Activated naive CD8-positive, alpha-beta T cell treated with anti-CD3 and anti-CD28 coated beads, Interleukin-2, amount 50 U/mL, for 16 hours (primary cell): Measurements from ENCODE around the gene BIN1.
"Not testable (repeated sequence)": the region's sequence is repeated elsewhere in the genome, so short reads cannot be mapped to it uniquely, and the experiment has no call there.

Experiments
- DNase-seq: peaks from one replicate; pipeline ENCODE4 v3.0.0-alpha.2; 2020; ENCODE audit warnings: low read depth, low spot score

The BIN1 gene

DNA sequence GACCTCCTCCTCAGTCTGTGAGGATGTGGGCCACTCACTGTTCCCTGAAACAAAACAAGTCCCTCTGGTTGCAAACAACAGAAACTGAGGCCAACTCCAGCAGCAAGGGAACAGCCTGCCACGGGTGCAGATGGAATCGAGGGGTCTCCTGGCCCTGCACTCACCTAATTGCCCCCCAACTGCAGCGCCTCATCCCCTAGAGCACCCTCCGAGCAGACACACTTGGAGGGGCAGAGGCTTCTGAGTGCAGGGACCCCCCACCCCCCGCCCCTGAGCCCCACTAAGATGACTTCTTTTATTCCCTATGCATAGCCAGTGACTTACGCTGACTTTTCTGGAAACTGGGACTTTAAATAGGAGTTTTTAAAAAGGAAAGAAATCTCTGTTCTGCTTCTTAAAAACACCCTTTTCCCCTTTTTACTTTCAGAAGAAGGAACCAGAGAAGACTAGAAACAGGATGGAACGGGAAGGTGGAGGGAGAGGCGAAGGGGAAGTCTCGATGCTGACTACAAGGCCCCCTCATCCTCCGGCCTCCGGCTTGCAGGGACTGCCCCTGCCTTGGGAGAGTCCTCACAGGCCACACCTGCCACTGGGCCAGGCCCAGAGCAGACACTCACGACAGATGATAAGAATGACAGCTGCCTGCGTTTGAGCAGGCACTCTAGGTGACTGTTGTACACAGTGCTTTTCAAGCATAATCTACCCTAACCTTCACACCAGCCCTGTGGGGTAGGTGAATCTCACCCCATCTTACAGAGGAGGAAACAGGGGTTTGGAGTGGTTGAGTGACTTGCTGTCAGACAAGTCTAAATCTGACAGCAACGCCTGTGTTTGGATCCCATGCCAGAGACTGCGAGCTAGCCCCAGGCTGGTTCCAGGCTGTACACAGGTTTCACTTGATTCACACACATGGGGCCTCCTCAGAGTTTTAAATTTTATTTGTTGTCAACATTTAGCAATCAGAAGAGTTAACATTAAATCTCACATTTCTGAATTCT lies 28.2 kb upstream of the BIN1 start:
- no peak for DNase-seq

DNA sequence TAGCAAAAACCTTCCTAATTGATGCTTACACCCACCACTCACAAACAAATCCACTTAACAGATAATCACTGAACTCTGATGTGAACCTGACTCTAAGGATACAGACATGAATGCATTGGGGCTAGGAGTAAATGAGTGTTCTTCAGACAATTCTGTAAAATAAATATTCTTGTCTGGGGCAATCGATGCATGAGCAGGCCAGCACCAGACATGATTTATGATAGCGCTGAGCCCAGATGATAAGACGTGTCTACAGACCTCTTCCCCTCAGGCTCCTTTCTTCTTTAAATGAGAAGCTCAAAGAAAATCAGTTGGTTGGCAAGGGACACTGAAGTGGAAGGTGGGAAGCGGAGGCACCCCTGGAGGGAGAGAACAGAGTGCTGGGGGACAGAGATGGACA lies 27.3 kb upstream of the BIN1 start:
- no peak for DNase-seq

DNA sequence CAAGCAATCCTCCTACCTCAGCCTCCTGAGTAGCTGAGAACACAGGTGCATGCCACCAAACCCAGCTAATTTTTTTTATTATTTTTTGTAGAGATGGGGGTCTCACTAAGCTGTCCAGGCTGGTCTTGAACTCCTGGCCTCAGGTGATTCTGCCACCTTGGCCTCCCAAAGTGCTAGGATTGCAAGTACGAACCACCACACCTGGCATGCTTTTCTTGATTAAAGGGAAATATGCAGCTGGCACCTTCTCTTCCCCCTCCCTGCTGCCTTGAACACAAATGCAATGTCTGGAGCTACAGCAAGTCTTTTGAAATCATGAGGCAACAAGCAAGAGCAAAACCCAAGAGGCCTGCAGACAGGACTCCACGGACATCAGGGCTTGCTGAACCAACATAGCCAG lies 26.8 kb upstream of the BIN1 start:
- no peak for DNase-seq

DNA sequence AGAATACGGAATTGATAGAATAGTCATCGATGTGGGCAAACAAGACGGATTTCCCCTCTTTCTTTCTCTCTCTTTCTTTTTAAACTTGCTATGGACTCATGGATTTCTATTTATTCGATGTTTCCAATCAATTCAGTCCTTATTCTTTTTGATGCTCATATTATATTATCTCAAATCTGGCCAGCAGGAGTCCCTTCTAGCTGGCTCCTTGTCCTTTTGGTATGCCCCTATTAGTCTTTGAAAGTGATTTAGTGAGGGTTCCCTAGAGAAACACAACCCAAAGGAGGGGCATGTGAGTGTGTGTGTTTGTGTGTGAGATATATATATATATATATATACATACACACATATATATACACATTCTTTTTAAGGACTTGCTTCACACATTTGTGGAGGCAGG lies 23.5 kb upstream of the BIN1 start:
- no peak for DNase-seq

DNA sequence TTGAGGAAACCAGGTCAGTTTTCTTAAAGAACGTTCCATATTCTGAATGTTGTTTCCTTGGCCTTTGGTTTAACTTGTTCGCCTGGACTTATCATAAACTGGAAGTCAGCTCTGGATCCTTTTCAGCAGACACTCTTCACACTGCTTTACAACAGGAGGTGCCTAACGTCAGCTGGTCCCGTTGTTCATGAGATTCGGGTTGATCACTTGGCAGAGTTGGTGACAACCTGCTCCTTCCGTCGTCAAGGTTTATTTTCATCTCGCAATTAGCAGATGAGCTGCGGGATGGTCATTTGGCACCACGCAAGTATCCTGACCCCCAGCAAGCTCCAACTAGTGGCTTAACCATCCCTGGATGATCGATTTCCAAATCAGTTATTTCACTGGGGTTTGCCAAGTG lies 23.0 kb upstream of the BIN1 start:
- no peak for DNase-seq

DNA sequence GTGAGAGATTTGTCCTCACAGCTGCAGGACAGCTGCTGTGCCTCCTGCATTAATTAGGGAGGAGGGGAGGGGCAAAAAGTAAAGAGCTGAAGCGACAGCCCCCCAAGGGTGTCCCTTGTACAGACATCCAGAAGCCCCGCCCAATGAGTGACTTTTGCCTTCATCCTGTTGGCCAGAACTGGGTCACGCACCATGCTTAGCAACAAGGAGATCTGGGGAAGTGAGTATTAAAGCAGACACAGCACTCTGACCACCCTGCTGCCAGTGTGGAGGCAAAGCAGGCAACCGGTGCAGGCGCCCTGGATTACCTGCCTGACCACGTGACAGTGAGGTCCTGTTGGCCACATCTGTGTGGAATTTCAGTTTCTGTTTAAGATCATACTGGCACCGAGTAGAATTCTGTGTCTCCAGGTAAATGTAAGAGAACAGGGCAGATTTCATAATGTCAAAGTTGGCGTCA lies 21.5 kb upstream of the BIN1 start:
- no peak for DNase-seq

DNA sequence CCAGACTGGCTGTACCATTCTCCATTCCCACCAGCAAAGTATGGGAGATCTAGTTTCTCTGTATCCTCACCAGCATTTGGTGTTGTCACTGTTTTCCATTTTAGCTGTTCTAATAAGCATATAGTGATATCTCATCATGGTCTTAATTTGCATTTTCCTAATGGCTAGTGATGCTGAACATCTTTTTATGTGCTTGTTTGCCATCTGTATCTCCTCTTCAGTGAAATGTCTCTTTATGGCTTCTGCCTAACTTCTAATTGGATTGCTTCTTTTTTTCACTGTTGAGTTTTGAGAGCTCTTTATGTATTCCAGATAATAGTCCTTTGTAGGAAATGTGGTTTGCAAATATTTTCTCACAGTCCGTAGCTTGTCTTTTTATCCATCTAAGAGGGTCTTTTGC lies 18.9 kb upstream of the BIN1 start:
- DNase-seq, result no peak

DNA sequence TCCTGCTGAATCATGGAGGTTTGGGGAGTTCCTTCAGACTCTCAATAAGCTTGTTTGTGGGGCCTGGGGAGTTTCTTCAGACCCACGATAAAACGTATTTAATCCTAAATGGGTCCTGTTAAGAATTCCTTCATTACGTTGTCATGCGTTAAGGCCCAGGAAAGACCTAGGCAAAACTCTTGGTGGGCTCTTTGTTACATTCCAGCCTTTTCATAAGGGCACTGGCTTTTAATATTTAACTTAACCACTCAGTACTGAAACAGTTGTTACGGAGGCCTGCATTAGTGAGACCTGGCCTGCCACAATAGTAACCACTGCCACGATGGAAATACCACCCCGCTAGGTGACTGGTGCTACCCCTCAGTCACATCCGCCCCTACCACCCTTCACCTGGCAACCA lies 17.5 kb upstream of the BIN1 start:
- no peak for DNase-seq

DNA sequence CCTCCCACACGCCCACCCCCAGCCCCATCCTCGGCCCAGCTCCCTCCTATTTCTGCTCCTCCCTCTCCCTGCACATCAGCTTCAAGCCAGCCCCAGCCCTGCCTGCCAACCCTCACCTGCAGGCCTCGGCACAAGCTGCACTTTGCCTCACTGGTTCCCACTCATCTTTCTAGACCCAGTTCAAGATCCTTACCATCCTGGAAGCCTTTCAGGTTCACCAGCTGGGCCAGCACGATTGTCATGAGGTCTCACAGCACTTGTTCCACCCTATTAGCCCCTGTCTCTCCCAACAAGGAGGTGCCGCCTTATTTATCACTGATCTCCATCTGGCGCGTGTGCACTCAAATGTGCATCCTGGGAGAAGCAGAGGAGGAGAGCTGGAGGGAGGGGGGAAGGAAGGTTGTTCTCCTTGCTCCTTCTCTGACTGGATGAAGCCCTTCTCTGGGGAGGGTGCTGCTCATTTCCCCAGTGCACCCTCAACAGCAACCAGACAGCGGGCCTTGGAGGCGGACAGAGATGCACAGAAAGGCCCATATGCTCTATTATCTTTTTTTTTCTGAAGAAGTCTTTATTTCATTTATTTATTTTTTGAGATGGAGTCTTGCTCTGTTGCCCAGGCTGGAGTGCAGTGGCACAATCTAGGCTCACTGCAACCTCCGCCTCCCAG lies 15.5 kb upstream of the BIN1 start:
- no peak for DNase-seq

DNA sequence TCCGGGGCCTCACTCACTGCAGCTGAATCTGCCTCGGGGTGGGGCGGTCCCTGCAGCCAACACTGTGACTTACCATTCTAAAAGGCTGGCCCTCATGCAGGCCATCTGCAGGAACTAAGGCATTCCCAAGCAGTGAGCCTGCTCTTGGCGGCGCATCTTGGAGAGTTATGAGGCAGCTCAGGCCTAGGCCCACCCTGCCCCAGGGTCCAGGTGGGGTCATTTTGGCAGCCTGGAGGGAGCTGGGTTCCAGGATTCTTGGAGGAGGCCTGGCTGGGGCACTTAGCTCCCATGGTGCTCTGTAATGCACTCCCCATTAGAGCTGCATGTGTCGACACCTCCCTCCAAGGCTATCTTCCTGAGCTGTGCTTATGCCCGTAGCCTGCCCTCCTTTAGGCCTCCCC lies 14.8 kb upstream of the BIN1 start:
- no peak for DNase-seq

DNA sequence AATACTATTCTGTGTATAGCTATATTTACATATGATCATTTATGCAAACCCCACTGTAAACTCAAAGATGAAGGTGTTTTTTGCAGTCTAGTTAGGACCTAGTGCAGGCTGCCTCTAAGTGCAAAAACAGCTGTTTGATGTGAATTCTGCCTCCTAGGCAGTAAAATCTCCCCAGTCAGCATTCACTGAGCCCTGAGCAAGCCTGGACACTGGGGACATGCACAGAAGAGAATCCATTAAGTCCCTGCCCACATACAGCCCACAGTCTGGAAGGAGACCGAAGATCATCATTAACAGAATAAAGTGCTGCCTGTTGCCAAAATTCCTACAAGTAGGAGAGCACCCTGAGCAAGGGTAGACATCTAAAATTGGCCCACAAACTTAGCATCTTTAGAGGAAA lies 14.4 kb upstream of the BIN1 start:
- no peak for DNase-seq

DNA sequence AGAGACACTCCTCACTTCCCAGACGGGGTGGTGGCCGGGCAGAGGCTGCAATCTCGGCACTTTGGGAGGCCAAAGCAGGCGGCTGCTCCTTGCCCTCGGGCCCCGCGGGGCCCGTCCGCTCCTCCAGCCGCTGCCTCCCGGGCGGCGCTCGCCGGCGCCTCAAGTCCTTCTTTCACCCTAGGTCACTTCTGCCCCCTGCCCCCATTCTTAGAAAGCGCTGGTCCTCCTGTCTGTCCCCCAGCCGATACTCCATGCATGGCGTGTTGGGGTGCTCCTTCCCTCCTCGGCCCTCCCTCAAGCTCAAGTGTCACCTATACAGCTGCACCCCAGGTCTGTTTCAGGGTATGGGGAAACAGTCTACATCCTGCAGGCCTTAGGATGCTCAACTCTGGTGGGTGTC lies 13.5 kb upstream of the BIN1 start:
- DNase-seq, result not testable (repeated sequence)

DNA sequence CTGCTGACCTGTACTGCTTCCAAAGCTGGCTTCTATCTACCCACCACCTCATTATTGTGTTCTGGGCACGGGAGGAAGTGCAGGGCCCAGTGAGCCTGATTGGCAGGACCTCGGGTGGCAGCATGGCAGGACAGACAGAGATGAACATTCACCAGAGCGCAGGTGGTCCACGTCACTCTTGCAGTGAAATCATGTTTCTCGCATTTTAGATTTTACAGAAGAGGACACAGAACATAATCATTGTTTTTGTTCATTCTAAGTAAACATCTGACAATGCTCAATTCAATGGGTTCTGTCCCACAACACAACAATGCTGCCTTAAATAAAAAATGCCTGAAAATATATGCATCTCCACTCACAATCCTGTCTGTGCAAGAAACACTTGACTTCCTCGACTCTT lies 11.5 kb upstream of the BIN1 start:
- no peak for DNase-seq

DNA sequence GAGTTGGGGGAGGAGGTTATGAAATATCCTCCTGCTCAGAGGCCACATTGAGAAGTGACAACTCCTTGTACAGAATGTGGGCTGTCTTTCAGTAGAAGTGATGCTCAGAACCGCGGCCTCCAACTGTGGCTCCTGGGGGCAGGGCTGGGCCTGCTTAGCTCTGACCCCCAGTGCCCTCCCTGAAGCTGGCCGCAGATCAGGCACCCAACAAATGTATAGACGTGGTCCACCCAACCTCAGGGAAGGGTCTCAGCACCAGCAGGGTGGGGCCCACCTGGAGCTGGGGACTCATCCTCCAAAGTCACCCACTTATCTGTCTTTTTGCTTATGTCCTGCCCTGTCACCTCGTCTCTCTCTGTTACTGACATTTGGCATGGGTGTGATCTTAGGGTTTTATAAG lies 11.1 kb upstream of the BIN1 start:
- no peak for DNase-seq

DNA sequence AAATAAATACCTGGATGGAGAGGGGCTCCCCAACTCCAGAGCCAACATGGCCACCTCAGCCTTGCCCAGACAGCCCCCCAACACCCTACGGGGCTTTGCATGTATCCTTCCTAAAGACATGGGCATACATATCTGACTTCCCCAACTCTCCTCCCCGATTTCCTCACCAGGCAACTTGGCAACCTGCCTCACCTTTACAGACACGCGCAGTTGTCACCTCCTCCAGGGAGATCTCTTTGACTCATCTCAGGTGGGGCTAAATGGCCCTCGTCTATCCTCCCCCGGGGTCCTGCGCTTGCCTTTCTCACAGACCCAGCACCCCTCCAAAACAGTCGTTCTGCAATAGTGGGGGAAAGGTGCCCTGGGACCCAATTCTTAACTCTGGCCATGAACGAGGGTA lies 10.6 kb upstream of the BIN1 start:
- no peak for DNase-seq

DNA sequence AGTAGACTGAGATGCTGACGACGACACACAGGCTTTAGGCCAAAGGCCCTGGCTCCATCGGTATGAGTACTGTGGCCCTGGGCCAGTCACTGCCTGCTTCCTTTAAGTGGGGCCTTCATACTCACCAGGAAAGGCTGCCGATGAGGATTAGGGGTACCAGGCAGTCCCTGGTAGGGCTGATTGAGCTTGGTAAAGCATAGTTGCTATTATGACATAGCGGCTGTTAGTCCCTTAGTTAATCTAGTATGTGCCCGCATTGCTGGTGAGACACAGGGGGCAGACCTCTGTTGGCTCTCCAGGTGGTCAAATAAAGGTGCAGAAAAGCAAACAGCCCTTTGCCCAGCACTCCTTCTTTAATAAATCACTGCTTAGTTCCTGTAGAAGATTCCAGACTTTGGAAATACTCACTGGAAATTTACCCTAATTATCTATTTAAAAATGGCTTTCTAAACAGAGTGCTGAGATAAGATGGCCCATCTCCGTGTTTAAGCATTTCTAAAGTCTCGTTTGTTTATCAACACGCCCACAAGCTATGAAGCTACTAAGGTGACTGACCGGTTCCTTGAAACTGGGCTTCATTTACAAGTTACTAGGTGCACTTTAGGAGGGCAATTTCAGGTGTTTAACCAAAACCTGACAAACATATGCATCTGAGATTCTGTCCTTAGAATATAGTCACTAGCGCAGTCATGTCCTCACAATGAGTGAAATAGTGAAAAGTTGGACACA lies 8.7 kb upstream of the BIN1 start:
- no peak for DNase-seq

DNA sequence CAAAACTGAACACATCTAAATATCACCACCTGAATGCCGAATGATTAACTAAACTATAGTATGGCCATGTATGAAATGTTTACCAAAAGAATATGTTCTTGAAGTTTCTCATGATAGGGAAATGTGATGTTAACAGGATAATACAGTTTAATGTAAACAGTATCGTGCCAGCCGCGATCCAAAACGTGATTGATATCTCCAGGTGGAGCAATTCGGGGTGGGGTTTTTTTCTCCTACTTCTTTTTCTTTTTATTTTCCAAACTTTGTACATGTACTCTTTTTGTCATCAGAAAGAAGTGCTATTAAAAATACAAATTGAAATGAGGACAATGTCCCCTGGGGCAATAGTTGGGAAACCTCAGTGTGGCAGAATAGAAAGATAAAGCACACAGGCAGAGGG lies 4.0 kb upstream of the BIN1 start:
- DNase-seq, result no peak

DNA sequence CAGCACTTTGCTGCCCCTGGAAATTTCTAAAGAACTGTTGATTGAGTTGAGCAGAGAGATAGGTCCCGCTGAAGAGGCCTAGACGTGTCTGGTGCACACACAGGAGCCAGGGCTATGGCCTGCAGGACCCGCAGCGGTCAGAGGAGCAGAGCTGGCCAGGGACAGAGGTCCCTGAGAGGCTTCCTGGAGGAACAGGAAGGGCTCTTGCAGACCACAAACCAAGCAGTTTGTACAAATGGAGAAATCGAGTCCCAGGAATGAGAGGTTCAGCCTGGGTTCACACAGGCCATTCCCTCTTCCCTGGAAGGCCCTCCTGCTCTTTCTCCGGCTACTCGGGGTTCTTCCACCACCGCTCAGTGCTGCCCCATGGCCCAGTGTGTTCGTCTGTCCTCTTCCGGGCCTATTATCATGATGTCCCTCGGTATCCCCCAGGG lies 1.2 kb upstream of the BIN1 start:
- no peak for DNase-seq

DNA sequence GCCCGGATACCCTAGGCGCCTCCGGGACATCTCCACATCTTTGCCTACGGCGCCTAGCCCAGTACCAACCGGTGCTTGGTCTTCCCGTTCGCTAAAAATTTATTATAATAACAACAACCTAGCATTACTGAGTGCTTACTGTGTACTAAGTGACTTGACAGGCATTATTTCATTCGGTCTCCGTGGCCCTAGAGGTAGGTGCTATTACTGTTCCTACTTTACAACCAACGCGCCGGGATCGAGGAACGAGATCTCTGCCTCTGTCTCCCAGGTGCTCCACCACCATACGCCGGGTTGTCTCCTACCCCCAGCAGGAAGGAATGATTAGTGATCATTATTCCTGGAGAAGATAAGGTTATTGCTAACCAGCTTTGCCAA lies 657 bp upstream of the BIN1 start:
- no peak for DNase-seq

DNA sequence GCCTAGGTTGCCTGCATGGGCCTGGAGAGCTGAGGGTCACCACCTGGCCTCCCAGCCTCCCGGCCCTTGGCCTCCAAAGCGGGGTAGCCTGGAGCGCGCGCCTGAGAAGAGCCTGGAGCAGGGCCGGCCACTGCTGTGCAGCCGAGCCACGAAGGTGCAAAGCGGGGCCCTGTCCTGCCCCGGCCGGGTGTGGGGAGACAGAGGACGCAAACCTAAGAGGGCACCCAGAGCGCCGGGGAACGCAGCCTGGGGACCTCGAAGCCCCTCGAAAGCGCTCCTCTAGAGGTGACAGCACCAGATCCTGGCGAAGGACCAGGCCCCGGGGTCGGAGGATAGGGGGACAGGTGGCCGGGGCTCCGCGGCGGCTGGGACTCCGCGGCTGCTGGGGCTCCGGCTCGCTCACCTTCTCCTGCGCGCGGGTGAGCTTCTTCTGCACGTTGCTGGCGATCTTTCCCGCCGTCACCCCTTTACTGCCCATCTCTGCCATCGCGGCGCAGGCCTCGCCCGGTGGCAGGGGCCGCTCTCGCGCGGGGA lies 430 bp downstream of the BIN1 start:
- DNase-seq, result no peak

DNA sequence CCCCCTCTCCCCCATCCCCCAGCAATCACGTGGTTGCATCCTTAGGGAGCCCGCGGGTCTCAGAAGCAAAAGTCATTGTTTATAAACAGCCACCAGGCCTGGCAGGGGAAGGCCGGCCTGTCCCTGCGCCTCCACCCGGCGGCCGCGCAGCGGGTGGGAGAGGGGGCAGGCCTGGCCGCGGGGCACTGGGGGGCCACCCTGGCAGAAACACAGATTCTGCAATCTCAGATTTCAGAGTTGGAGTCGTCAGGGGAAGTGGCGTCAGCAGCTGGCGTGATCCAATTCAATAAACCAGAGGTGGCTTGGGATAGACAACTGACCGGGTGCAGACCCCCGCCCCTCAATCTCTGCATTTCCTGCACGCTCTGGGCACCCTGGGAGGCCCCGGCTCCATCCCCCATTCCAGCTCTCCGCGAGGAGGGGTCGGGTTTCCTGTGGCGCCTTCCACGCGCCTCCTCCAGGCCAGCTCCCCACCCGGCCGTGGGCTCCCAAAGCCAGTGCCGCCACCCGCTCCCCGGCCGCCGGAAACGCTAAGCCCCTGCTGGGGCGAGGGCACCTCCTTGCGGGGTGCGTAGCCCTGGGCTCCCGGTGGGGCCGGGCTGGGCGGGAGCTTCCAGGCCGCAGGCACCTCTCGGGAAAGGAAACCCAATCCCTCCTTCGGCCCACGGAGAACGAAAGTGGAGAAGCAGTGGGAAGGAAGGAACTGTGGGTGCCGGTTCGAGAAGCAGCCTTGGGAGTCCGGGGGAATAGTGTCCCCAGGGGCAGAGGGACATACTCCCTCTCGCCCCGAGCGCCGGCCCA lies 1.1 kb downstream of the BIN1 start:
- DNase-seq, result no peak
